ENCODE measurements around the gene FAM174B.
"Not testable (repeated sequence)": the region's sequence is repeated elsewhere in the genome, so short reads cannot be mapped to it uniquely, and the experiment has no call there.

The FAM174B gene

DNA sequence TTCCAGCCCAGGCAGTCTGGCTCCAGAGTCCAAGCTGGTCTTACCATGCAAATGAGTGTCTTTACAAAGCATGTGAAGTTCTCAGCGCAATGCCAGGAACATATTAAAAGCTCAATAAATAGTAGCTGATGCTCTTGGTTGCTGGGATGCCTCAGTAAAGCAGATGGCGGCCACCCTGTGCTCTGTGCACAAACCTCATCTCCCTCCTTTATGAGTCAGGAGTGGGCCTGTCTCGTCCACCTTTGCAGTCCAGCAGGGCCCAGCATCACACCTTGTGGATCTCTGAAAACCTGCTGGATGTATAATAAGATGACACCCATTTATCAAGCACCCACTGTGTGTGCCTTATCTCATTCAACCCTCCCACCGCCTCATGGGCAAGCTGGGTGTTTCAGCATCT is 42.7 kb downstream of the FAM174B start:
- H3K4me3 ChIP-seq (ENCODE audit: low read depth, low read length) = no peak overlapping the region
- TF ChIP-seq, protein P1, sequence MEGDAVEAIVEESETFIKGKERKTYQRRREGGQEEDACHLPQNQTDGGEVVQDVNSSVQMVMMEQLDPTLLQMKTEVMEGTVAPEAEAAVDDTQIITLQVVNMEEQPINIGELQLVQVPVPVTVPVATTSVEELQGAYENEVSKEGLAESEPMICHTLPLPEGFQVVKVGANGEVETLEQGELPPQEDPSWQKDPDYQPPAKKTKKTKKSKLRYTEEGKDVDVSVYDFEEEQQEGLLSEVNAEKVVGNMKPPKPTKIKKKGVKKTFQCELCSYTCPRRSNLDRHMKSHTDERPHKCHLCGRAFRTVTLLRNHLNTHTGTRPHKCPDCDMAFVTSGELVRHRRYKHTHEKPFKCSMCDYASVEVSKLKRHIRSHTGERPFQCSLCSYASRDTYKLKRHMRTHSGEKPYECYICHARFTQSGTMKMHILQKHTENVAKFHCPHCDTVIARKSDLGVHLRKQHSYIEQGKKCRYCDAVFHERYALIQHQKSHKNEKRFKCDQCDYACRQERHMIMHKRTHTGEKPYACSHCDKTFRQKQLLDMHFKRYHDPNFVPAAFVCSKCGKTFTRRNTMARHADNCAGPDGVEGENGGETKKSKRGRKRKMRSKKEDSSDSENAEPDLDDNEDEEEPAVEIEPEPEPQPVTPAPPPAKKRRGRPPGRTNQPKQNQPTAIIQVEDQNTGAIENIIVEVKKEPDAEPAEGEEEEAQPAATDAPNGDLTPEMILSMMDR (IDR thresholded peaks at IDR 0.05; ENCODE audit: low read depth, low read length) = no peak
- DNase-seq (ENCODE audit: low read depth, low spot score) = no peak
- in situ Hi-C loops (cut with HindIII; ENCODE audit: low sequenced_read_pairs) = no loop called here

DNA sequence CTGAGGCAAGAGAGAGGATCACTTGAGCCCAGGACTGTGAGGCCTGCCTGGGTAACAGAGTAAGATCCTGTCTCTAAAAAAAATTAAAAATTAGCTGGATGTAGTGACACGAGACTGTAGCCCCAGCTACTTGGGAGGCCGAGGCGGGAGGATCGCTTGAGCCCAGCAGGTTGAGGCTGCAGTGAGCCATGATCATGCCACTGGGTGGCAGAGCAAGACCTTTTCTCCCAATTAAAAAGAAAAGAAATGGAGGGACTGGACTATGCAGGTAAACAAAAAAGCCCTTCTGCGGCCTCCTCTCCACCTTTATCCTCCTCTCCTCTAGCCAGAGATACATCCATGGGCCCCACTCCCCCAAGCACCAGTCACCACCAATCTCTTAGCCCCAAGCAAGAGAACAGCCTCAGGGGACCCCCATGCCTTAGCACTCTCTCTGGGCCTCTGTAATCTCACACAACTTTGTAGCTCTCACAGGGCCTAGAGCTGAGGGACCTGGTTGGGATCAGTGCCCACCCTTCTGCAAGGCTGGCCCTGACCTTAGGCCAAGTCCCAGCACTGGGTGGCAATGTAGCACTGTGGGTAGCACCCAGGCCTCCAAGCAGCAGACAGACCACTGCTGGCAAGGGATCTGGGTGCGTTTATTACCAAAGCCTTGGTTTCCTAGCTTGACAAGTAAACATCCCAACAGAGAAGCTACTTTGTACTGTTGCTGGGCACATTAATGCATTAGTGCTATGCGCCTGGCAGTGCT is 43.4 kb downstream of the FAM174B start:
- H3K4me3 ChIP-seq (ENCODE audit: low read depth, low read length) = no peak overlapping the region
- no peak for DNase-seq (ENCODE audit: low read depth, low spot score)
- in situ Hi-C loops (cut with HindIII; ENCODE audit: low sequenced_read_pairs) = no loop called here
- TF ChIP-seq, protein P1 (IDR thresholded peaks at IDR 0.05; ENCODE audit: low read depth, low read length) = no peak

DNA sequence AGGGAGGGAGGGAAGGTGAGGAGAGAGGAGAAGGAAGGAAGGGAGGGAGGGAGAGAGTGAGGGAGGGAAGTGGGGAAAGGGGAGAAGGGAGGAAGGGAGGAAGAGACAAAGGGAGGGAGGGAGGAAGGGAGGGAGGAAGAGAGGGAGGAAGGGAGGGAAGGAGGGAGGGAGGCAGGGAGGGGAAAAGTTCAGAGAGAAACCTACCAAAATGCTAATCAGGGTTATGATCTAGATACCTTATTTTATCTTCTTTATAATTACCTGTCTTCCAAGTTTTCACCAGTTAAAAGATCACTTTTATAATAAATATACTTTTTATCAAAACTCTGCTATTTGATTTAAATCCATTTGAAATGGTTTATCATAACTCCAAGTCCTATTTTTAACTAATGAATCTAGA is 44.4 kb downstream of the FAM174B start:
- TF ChIP-seq, protein P1 (IDR thresholded peaks at IDR 0.05; ENCODE audit: low read depth, low read length) = no peak
- no peak overlapping the region for H3K4me3 ChIP-seq (ENCODE audit: low read depth, low read length)
- in situ Hi-C loops (cut with HindIII; ENCODE audit: low sequenced_read_pairs) = no loop called here
- no peak for DNase-seq (ENCODE audit: low read depth, low spot score)

DNA sequence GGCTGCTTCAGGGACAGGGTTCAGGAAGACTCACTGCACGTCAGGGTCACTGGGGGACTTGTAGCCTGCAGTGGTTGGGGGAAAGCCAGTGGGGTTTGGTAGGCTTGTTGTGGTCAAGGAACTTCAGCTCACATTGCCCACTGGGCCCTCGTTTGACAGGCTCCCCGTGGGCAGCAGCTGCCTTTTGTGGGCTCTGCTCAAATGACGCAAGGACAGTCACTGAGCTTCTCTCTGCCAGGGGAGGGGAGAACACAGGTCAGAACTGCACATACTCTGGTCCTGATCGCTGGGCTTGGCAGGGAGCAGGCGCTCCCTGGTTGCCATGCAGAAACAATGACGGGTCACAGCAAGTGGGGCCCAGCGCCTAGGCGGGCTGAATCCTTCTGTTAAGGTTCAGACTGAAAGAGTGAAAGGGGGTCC is 45.5 kb downstream of the FAM174B start:
- H3K4me3 ChIP-seq (ENCODE audit: low read depth, low read length) = no peak overlapping the region
- in situ Hi-C loops (cut with HindIII; ENCODE audit: low sequenced_read_pairs) = no loop called here
- no peak for DNase-seq (ENCODE audit: low read depth, low spot score)
- TF ChIP-seq, protein P1 (IDR thresholded peaks at IDR 0.05; ENCODE audit: low read depth, low read length) = no peak

DNA sequence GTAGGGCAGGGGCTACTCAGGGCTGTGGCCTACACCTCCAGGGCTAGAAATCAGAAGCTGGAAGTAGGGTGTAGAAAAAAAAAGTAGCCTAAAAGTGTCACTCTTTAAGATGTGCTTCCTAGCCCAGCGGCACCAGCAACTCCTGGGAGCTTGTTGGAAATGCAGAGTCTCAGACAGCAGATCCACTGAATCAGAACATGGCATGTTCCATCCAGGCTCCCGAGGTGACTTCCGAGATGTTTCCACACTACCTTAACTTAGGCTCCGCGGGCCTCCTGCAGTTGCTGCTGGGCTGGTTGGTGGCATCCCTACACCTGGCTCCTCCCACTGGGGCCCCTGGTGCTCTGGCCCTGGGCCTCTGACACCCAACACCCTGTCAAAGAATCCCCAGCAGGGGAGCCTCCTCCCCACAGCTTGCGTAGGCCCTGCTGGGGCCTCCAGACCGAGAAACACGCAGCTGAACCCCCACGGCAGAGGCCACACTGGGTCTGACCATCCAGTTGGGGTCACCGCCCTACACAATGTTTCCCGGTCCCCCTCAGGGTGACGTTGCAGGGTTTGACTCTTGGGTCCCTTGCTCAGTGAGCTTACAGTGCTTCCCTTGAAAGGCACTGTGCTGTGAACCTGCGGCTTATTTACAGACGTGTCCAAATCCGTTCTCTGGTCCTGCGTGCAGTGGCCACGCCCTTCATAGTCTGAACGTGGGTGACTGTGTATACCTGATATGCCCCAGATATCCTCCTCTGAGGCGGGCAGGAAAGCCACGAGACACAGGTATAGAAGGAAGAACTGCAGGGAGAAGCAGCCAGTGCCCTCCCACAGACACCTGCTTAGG is 46.5 kb downstream of the FAM174B start:
- in situ Hi-C loops (cut with HindIII; ENCODE audit: low sequenced_read_pairs) = no loop called here
- H3K4me3 ChIP-seq (ENCODE audit: low read depth, low read length) = no peak overlapping the region
- no peak for DNase-seq (ENCODE audit: low read depth, low spot score)
- TF ChIP-seq, protein P1 (IDR thresholded peaks at IDR 0.05; ENCODE audit: low read depth, low read length) = no peak

DNA sequence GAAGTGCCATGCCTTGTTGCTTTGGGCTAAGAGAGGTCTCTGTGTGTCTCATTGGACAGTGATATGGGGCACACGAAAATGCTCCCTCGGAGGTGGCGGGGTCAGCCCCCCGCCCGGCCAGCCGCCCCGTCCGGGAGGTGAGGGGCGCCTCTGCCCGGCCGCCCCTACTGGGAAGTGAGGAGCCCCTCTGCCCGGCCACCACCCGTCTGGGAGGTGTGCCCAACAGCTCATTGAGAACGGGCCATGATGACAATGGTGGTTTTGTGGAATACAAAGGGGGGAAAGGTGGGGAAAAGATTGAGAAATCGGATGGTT is 48.8 kb downstream of the FAM174B start:
- in situ Hi-C loops (cut with HindIII; ENCODE audit: low sequenced_read_pairs); H3K4me3 ChIP-seq (ENCODE audit: low read depth, low read length); DNase-seq (ENCODE audit: low read depth, low spot score): not testable (repeated sequence)
